ENCODE results near the gene KLHL29. TPM values are rescaled to one million over a fixed set of nuclear protein-coding genes. Genes with fewer than 3 reads are reported as not detected.

KLHL29 gene
- total RNA-seq, 1 donor from 2014 or later = 5.5 TPM

- Histone ChIP-seq H2AFZ (ENCODE audit: low read depth, low read length) (no peak overlapping the region), H3K4me2 (ENCODE audit: low read length) (no peak overlapping the region), H4K20me1 (ENCODE audit: insufficient read depth, low read length) (peaks cover 4% of the 10 kb centered on the region), H3K27ac (ENCODE audit: low read depth, low read length) (no peak overlapping the region), H3K9ac (ENCODE audit: low read length) (no peak overlapping the region), H3K36me3 (ENCODE audit: insufficient read depth, low read length) (no peaks in the 10 kb centered on the region), H3K27me3 (ENCODE audit: insufficient read depth, low read length) (peaks cover 3% of the 10 kb centered on the region), H3K4me1 (ENCODE audit: insufficient read depth, low read length) (peaks cover 6% of the 10 kb centered on the region), H3K4me3 (ENCODE audit: insufficient read depth, low read depth, low read length) (no peak overlapping the region), H3K79me2 (ENCODE audit: insufficient read depth, low read length) (no peaks in the 10 kb centered on the region), H3K9me3 (ENCODE audit: insufficient read depth, low read depth, low read length) (peaks cover 11% of the 10 kb centered on the region)
- Mint-ChIP-seq H3K36me3 (ENCODE audit: low read depth, unreplicated experiment) (peaks cover 13% of the 10 kb centered on the region), H3K27me3 (ENCODE audit: low read depth, unreplicated experiment) (peaks cover 14% of the 10 kb centered on the region), H3K27ac (ENCODE audit: unreplicated experiment) (no peak overlapping the region), H3K4me3 (ENCODE audit: unreplicated experiment) (no peak overlapping the region), H3K9me3 (ENCODE audit: unreplicated experiment) (peaks cover 38% of the 10 kb centered on the region), H3K4me1 (ENCODE audit: low read depth, unreplicated experiment) (peaks cover 8% of the 10 kb centered on the region)
- no peak for FAIRE-seq
- peak; percentile 73 for DNase-seq (ENCODE audit: low read depth)
- TF ChIP-seq CTCF (IDR thresholded peaks at IDR 0.05; ENCODE audit: insufficient read depth, low read depth, low read length) (no peak), EZH2 (IDR thresholded peaks at IDR 0.05; ENCODE audit: insufficient read depth, low read length) (no peak)
These were observed 222.0 kb downstream of the KLHL29 start for GRCh38 chr2:23606968-23607367.

- no peak overlapping the region for H3K4me3 Mint-ChIP-seq (ENCODE audit: unreplicated experiment)
- no peaks in the 10 kb centered on the region for H3K4me1 ChIP-seq (ENCODE audit: insufficient read depth, low read length)
- H3K27me3 ChIP-seq (ENCODE audit: insufficient read depth, low read length) = peaks cover 3% of the 10 kb centered on the region
- H3K9ac ChIP-seq (ENCODE audit: low read length) = no peak overlapping the region
- H3K4me1 Mint-ChIP-seq (ENCODE audit: low read depth, unreplicated experiment) = peaks cover 4% of the 10 kb centered on the region
- H3K4me3 ChIP-seq (ENCODE audit: insufficient read depth, low read depth, low read length) = no peak overlapping the region
- DNase-seq (ENCODE audit: low read depth) (no peak), FAIRE-seq (no peak)
- H3K4me2 ChIP-seq (ENCODE audit: low read length) = no peak overlapping the region
- H3K36me3 ChIP-seq (ENCODE audit: insufficient read depth, low read length) = no peaks in the 10 kb centered on the region
- H3K27ac Mint-ChIP-seq (ENCODE audit: unreplicated experiment) = no peak overlapping the region
- no peak overlapping the region for H2AFZ ChIP-seq (ENCODE audit: low read depth, low read length)
- H4K20me1 ChIP-seq (ENCODE audit: insufficient read depth, low read length) = peaks cover 4% of the 10 kb centered on the region
- H3K9me3 Mint-ChIP-seq (ENCODE audit: unreplicated experiment) = peaks cover 44% of the 10 kb centered on the region
- no peak overlapping the region for H3K27ac ChIP-seq (ENCODE audit: low read depth, low read length)
- H3K27me3 Mint-ChIP-seq (ENCODE audit: low read depth, unreplicated experiment) = peaks cover 14% of the 10 kb centered on the region
- H3K36me3 Mint-ChIP-seq (ENCODE audit: low read depth, unreplicated experiment) = peaks cover 15% of the 10 kb centered on the region
- H3K9me3 ChIP-seq (ENCODE audit: insufficient read depth, low read depth, low read length) = peaks cover 11% of the 10 kb centered on the region
- TF ChIP-seq EZH2 (IDR thresholded peaks at IDR 0.05; ENCODE audit: insufficient read depth, low read length) (no peak), CTCF (IDR thresholded peaks at IDR 0.05; ENCODE audit: insufficient read depth, low read depth, low read length) (no peak)
- no peaks in the 10 kb centered on the region for H3K79me2 ChIP-seq (ENCODE audit: insufficient read depth, low read length)
These were observed 222.9 kb downstream of the KLHL29 start for GRCh38 chr2:23607925-23608324.

GRCh38 chr2:23609254-23609653 lies 224.3 kb downstream of the KLHL29 start:
- H3K9me3 Mint-ChIP-seq (ENCODE audit: unreplicated experiment) = peaks cover 43% of the 10 kb centered on the region
- no peak overlapping the region for H3K27ac Mint-ChIP-seq (ENCODE audit: unreplicated experiment)
- TF ChIP-seq EZH2 (IDR thresholded peaks at IDR 0.05; ENCODE audit: insufficient read depth, low read length) (no peak), CTCF (IDR thresholded peaks at IDR 0.05; ENCODE audit: insufficient read depth, low read depth, low read length) (no peak)
- Histone ChIP-seq H4K20me1 (ENCODE audit: insufficient read depth, low read length) (peaks cover 4% of the 10 kb centered on the region), H3K4me2 (ENCODE audit: low read length) (no peak overlapping the region), H3K9ac (ENCODE audit: low read length) (no peak overlapping the region), H3K27me3 (ENCODE audit: insufficient read depth, low read length) (peaks cover 3% of the 10 kb centered on the region), H3K36me3 (ENCODE audit: insufficient read depth, low read length) (no peaks in the 10 kb centered on the region), H3K4me1 (ENCODE audit: insufficient read depth, low read length) (no peaks in the 10 kb centered on the region), H3K9me3 (ENCODE audit: insufficient read depth, low read depth, low read length) (peaks cover 11% of the 10 kb centered on the region), H3K4me3 (ENCODE audit: insufficient read depth, low read depth, low read length) (no peak overlapping the region), H3K79me2 (ENCODE audit: insufficient read depth, low read length) (no peaks in the 10 kb centered on the region), H3K27ac (ENCODE audit: low read depth, low read length) (no peak overlapping the region), H2AFZ (ENCODE audit: low read depth, low read length) (no peak overlapping the region)
- DNase-seq (ENCODE audit: low read depth) = no peak
- peaks cover 20% of the 10 kb centered on the region for H3K27me3 Mint-ChIP-seq (ENCODE audit: low read depth, unreplicated experiment)
- peaks cover 13% of the 10 kb centered on the region for H3K36me3 Mint-ChIP-seq (ENCODE audit: low read depth, unreplicated experiment)
- no peak overlapping the region for H3K4me3 Mint-ChIP-seq (ENCODE audit: unreplicated experiment)
- peaks cover 4% of the 10 kb centered on the region for H3K4me1 Mint-ChIP-seq (ENCODE audit: low read depth, unreplicated experiment)
- FAIRE-seq = no peak
